GM13976 (cell line): ENCODE results near the gene HAUS3.

ENCODE experiments used
- DNase-seq: peaks from one replicate; pipeline ENCODE4 v3.0.0; 2012; ENCODE audit warnings: low spot score
- CTCF ChIP-seq: IDR thresholded peaks from 2 replicates; pipeline ENCODE4 v1.5.1; 2012; ENCODE audit warnings: borderline replicate concordance, mild to moderate bottlenecking; ENCODE audit not compliant: insufficient read depth; ENCODE audit errors: extremely low read depth, missing control alignments, control extremely low read depth
- in situ Hi-C: fragments of 300-500 bp; cut with MboI; formaldehyde crosslinking; loops from one replicate; pipeline ENCODE4 v1.12.0; 2022; ENCODE audit warnings: low sequenced_read_pairs, mixed read lengths, inconsistent platforms; ENCODE audit not compliant: unreplicated experiment

The HAUS3 gene

GRCh38 chr4:2272026-2272827 is 30.3 kb upstream of the HAUS3 start:
- in situ Hi-C loops, result no loop called here
- no peak for DNase-seq
- no peak for TF ChIP-seq CTCF

- no peak for DNase-seq
- in situ Hi-C loops, result no loop called here
- TF ChIP-seq CTCF, result no peak
Observed at GRCh38 chr4:2271279-2272025, 29.5 kb upstream of the HAUS3 start.

- no peak for TF ChIP-seq CTCF
- DNase-seq, result no peak
- in situ Hi-C loops, result no loop called here
Observed at GRCh38 chr4:2270341-2271165, 28.6 kb upstream of the HAUS3 start.

GRCh38 chr4:2269618-2270163 is 27.8 kb upstream of the HAUS3 start:
- DNase-seq, result no peak
- TF ChIP-seq CTCF, result no peak
- in situ Hi-C loops, result no loop called here

- in situ Hi-C loops, result no loop called here
- no peak for TF ChIP-seq CTCF
- DNase-seq, result no peak
Observed at GRCh38 chr4:2269206-2269531, 27.2 kb upstream of the HAUS3 start.
